Measurements from ENCODE around the gene NOTCH4.

NOTCH4 gene

GRCh38 chr6:32178547-32179440 lies 45.1 kb downstream of the NOTCH4 start:
- DNase-seq: no peak

- DNase-seq: peak; percentile 96
Measured at GRCh38 chr6:32177788-32178546, 45.9 kb downstream of the NOTCH4 start, which contains the start of gene RNF5. RNF5 (plus strand) TSS chr6:32178405; CDS start chr6:32178512, 107 bp downstream.

- DNase-seq: peak; percentile 57
Measured at GRCh38 chr6:32177183-32177787, 46.6 kb downstream of the NOTCH4 start.

GRCh38 chr6:32176476-32177182 lies 47.2 kb downstream of the NOTCH4 start:
- DNase-seq: no peak

GRCh38 chr6:32175711-32176475 lies 48.0 kb downstream of the NOTCH4 start, which contains the start of gene AGPAT1:
AGPAT1 (minus strand) TSS chr6:32176084; CDS start chr6:32171496, 4,588 bp downstream.
- peak; percentile 96 for DNase-seq

GRCh38 chr6:32175322-32175710 lies 48.6 kb downstream of the NOTCH4 start:
- no peak for DNase-seq

- no peak for DNase-seq
Measured at GRCh38 chr6:32174416-32174815, 49.5 kb downstream of the NOTCH4 start.

GRCh38 chr6:32173051-32173727 lies 50.7 kb downstream of the NOTCH4 start:
- no peak for DNase-seq

GRCh38 chr6:32171234-32171633 lies 52.6 kb downstream of the NOTCH4 start:
- no peak for DNase-seq

- DNase-seq: no peak
Measured at GRCh38 chr6:32170294-32170693, 53.6 kb downstream of the NOTCH4 start.

GRCh38 chr6:32168807-32169591 lies 54.9 kb downstream of the NOTCH4 start:
- DNase-seq: no peak

GRCh38 chr6:32168350-32168749 lies 55.5 kb downstream of the NOTCH4 start:
- no peak for DNase-seq

GRCh38 chr6:32167761-32168262 lies 56.1 kb downstream of the NOTCH4 start:
- no peak for DNase-seq

GRCh38 chr6:32167154-32167760 lies 56.6 kb downstream of the NOTCH4 start:
- DNase-seq: no peak

- no peak for DNase-seq
Measured at GRCh38 chr6:32166411-32167061, 57.3 kb downstream of the NOTCH4 start.

- DNase-seq: no peak
Measured at GRCh38 chr6:32164295-32164694, 59.6 kb downstream of the NOTCH4 start, which contains the start of gene EGFL8. EGFL8 (plus strand) TSS chr6:32164595; CDS start chr6:32166166, 1,571 bp downstream.

- DNase-seq: no peak
Measured at GRCh38 chr6:32163559-32164258, 60.2 kb downstream of the NOTCH4 start.

GRCh38 chr6:32158052-32158451 lies 65.8 kb downstream of the NOTCH4 start:
- DNase-seq: no peak
